B cell (primary cell): ENCODE results near the gene AMFR. TPM values are rescaled to one million over a fixed set of nuclear protein-coding genes. Genes with fewer than 3 reads are reported as not detected.

Source experiments
- ATAC-seq: fragments of 200-7000 bp; cut with Tn5 transposase; one replicate; pipeline ENCODE4 v1.10.0; 2021; ENCODE audit warnings: low read depth, mild to moderate bottlenecking, moderate number of reproducible peaks, moderate library complexity
- CTCF ChIA-PET: fragments of 350-600 bp; sonication (Branson Sonifier 250); formaldehyde crosslinking; loops from one replicate; lab custom pipeline; 2021; ENCODE audit warnings: antibody characterized with exemption, inconsistent platforms; lab: Charles Lee
- POLR2A ChIA-PET: fragments of 350-600 bp; sonication (Branson Sonifier 250); formaldehyde crosslinking; loops from one replicate; lab custom pipeline; 2021; ENCODE audit warnings: antibody characterized with exemption; lab: Charles Lee
- DNase-seq: peaks from one replicate; pipeline ENCODE4 v3.0.0; 2013
- H2AFZ ChIP-seq: 2 replicates; pipeline ENCODE4 v1.6.1; 2012; ENCODE audit warnings: mild to moderate bottlenecking, low read depth, low read length; ENCODE audit not compliant: insufficient read depth, poor library complexity, severe bottlenecking
- H3K27ac ChIP-seq, 2 donors: 1 replicate in 1 of 2; 2 replicates in 1 of 2; pipeline ENCODE4 v1.5.1; 2012 to 2013; ENCODE audit warnings: low read length in 2 of 2, mild to moderate bottlenecking in 2 of 2, moderate library complexity in 1 of 2
- H3K27me3 ChIP-seq, 4 experiments: fragments of 200-600 bp in 1 of 4; sonication (generic) in 1 of 4; replicated peaks in 1 of 4; 1 replicate in 2 of 4; 2 replicates in 2 of 4; pipeline versions ENCODE4 v1.6.1 to v1.7.0; 2013 to 2016; ENCODE audit warnings: low read length in 3 of 4, mild to moderate bottlenecking in 2 of 4, mixed read lengths in 1 of 4, moderate library complexity in 1 of 4; ENCODE audit not compliant: insufficient read depth in 4 of 4, control insufficient read depth in 3 of 4; ENCODE audit errors: control extremely low read depth in 1 of 4
- H3K36me3 ChIP-seq, 2 experiments: replicated peaks in 1 of 2; 1 replicate in 1 of 2; 2 replicates in 1 of 2; pipeline versions ENCODE4 v1.6.1 to v1.7.1; 2013; ENCODE audit warnings: low read length in 1 of 2; ENCODE audit not compliant: insufficient read depth in 2 of 2, control insufficient read depth in 1 of 2; ENCODE audit errors: control extremely low read depth in 1 of 2, extremely low read depth in 1 of 2
- H3K4me1 ChIP-seq, 2 donors: fragments of 200-600 bp in 1 of 2; sonication (generic) in 1 of 2; 1 replicate in 1 of 2; 2 replicates in 1 of 2; pipeline versions ENCODE4 v1.5.1 to v1.6.1; 2013 to 2017; ENCODE audit warnings: low read length in 2 of 2; ENCODE audit not compliant: control insufficient read depth in 2 of 2, insufficient read depth in 2 of 2
- H3K4me2 ChIP-seq: replicated peaks from 2 replicates; pipeline ENCODE3; 2012; ENCODE audit warnings: mild to moderate bottlenecking, low read depth, low read length; ENCODE audit not compliant: poor library complexity, severe bottlenecking
- H3K4me3 ChIP-seq, 5 experiments: fragments of 200-600 bp in 1 of 5; sonication (generic) in 1 of 5; 1 replicate in 3 of 5; 2 replicates in 2 of 5; pipeline versions ENCODE4 v1.5.1 to v1.7.0; 2011 to 2016; ENCODE audit warnings: low read length in 4 of 5, mild to moderate bottlenecking in 4 of 5, low read depth in 2 of 5, control low read depth in 1 of 5, moderate library complexity in 1 of 5; ENCODE audit not compliant: insufficient read depth in 1 of 5; ENCODE audit errors: control extremely low read depth in 1 of 5, extremely low read depth in 1 of 5
- H3K79me2 ChIP-seq: fragments of 200-600 bp; sonication (generic); one replicate; pipeline ENCODE4 v1.6.0; 2016; ENCODE audit warnings: low read length; ENCODE audit not compliant: control insufficient read depth, insufficient read depth
- H3K9ac ChIP-seq: fragments of 200-600 bp; sonication (generic); 2 replicates; pipeline ENCODE4 v1.6.1; 2017; ENCODE audit warnings: mild to moderate bottlenecking, low read length, moderate library complexity
- H3K9me3 ChIP-seq, 3 donors: one replicate each; pipeline versions ENCODE4 v1.6.1 to v1.7.1; 2013; ENCODE audit warnings: low read length in 2 of 3; ENCODE audit not compliant: control insufficient read depth in 2 of 3, insufficient read depth in 1 of 3; ENCODE audit errors: control extremely low read depth in 1 of 3
- H4K20me1 ChIP-seq: 2 replicates; pipeline ENCODE4 v1.6.0; 2012; ENCODE audit warnings: mild to moderate bottlenecking, low read length; ENCODE audit not compliant: insufficient read depth, control insufficient read depth, poor library complexity, severe bottlenecking
- H3K27ac Mint-ChIP-seq: one replicate; pipeline ENCODE4 v1.8.0; 2021; ENCODE audit warnings: mixed read lengths
- H3K27me3 Mint-ChIP-seq: one replicate; pipeline ENCODE4 v1.8.0; 2021; ENCODE audit warnings: mixed read lengths
- H3K4me1 Mint-ChIP-seq: one replicate; pipeline ENCODE4 v1.8.0; 2021; ENCODE audit warnings: mixed read lengths
- H3K4me3 Mint-ChIP-seq: one replicate; pipeline ENCODE4 v1.8.0; 2021; ENCODE audit warnings: mixed read lengths
- H3K9me3 Mint-ChIP-seq: one replicate; pipeline ENCODE4 v1.8.0; 2022; ENCODE audit warnings: mixed read lengths; ENCODE audit not compliant: insufficient read depth
- EZH2 ChIP-seq: IDR thresholded peaks from 2 replicates; pipeline ENCODE4 v1.6.1; 2012; ENCODE audit warnings: borderline replicate concordance, low read depth, mild to moderate bottlenecking, moderate library complexity, low read length; ENCODE audit not compliant: insufficient read depth, poor library complexity, severe bottlenecking
- WGBS: methylation state at CpG from one replicate; pipeline ENCODE4 v1.1.5; 2013; ENCODE audit warnings: missing lambda C conversion rate; ENCODE audit not compliant: insufficient coverage; 5-methylcytosine and 5-hydroxymethylcytosine counted together
- intact Hi-C: fragments of 100-400 bp; cut with micrococcal nuclease; formaldehyde crosslinking; loops from one replicate; pipeline ENCODE4 v1.10.0; 2022
- polyA plus RNA-seq: library from polyadenylated mRNA; depleted of rRNA; stranded (reverse); fragments of >200 nt; gene quantifications from 2 replicates; pipeline ENCODE4 v1.2.3, GENCODE V29; 2012
- total RNA-seq, 2 donors: library from RNA; stranded (reverse); fragments of 120-200 nt in 1 of 2; gene quantifications; 1 replicate in 1 of 2; 2 replicates in 1 of 2; pipeline versions ENCODE4 v1.2.3 to v1.2.4, GENCODE V29; 2013 to 2022
- TF ChIP-seq, protein P1 (sequence below): fragments of 200-600 bp; IDR thresholded peaks from one replicate; pipeline ENCODE4 v1.8.0; 2022; ENCODE audit warnings: antibody characterized with exemption, mild to moderate bottlenecking

AMFR gene
- total and polyA plus RNA-seq, 2 donors (not counting 1 experiment from before 2014, with no cell fraction given), result 118 to 225 TPM

DNA sequence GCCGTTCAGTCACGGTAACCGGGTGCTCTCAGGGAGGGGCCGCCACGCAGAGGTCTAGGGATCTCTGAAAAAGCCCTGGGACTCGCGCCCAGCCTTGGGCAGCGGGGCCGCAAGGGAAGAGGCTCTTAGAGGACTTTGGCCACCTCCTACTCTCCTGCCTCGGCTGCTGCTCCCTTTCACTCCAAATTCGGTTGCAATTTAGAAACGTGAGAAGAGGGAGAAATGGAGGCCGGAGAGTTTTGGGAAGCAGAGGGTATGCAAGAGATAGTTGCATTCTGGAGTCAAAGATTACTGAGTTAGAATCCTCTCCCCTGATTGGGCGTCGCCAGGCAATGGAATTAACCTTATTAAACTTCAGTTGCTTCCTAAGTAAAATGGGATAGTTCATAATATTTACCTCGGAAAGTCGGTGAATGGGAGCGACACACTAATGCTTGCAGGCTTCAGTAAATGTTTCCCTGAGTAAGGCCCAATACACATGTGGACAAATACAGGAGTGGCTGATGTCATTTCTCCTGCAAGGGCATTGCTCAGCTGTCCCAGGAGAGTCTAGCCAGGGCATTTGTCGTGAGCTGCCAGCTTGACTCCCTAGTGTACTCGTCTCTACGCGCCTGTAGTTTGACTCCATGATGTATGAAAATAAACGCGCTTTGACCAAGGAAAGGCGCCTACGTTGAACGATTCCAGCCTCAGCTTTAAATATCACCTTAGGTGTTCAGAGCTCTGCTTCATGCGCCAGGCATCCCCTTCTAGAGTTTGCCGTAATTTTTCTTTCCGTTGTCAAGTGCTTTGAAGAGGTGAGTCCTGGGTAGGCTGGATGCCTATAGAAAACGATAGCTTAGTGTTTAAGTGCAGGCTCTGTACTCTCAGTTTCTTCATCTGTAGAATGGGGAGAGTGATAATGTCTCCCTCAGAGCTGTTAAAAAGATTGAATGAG is 26.7 kb upstream of the AMFR start:
- H3K27ac Mint-ChIP-seq, result peak overlapping the region; percentile 90
- H3K4me3 ChIP-seq, result peak overlapping the region; percentile 68 to 88 (median 85)
- peak; percentile 24 for ATAC-seq
- H3K27me3 ChIP-seq, result no peaks in the 10 kb centered on the region
- peak; percentile 21 for DNase-seq
- H3K4me1 ChIP-seq, result peaks cover 24 to 28% of the 10 kb centered on the region in 2 donors
- TF ChIP-seq, protein P1, sequence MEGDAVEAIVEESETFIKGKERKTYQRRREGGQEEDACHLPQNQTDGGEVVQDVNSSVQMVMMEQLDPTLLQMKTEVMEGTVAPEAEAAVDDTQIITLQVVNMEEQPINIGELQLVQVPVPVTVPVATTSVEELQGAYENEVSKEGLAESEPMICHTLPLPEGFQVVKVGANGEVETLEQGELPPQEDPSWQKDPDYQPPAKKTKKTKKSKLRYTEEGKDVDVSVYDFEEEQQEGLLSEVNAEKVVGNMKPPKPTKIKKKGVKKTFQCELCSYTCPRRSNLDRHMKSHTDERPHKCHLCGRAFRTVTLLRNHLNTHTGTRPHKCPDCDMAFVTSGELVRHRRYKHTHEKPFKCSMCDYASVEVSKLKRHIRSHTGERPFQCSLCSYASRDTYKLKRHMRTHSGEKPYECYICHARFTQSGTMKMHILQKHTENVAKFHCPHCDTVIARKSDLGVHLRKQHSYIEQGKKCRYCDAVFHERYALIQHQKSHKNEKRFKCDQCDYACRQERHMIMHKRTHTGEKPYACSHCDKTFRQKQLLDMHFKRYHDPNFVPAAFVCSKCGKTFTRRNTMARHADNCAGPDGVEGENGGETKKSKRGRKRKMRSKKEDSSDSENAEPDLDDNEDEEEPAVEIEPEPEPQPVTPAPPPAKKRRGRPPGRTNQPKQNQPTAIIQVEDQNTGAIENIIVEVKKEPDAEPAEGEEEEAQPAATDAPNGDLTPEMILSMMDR, result no peak
- TF ChIP-seq EZH2, result no peak
- peak overlapping the region; percentile 83 for H3K4me2 ChIP-seq
- CTCF ChIA-PET, result interaction anchor here (0.6 to 2.7 kb wide), 8 partner anchors 9 to 251 kb away, joined by 3 to 10 read pairs (median 4); no protein-coding TSS in a partner anchor
- H3K27me3 Mint-ChIP-seq, result no peaks in the 10 kb centered on the region
- WGBS, result 10% methylated on average over 21 of the region's 31 CpGs
- H3K9ac ChIP-seq, result peak overlapping the region; percentile 77
- H3K9me3 Mint-ChIP-seq, result no peaks in the 10 kb centered on the region
- peak overlapping the region; percentile 93 for H2AFZ ChIP-seq
- H3K79me2 ChIP-seq, result peaks cover 70% of the 10 kb centered on the region
- peaks cover 38% of the 10 kb centered on the region for H3K4me1 Mint-ChIP-seq
- H4K20me1 ChIP-seq, result peaks cover 14% of the 10 kb centered on the region
- peak overlapping the region; percentile 93 for H3K4me3 Mint-ChIP-seq
- peak overlapping the region; percentile 53 to 68 for H3K27ac ChIP-seq
- peaks cover 0 to 22% of the 10 kb centered on the region in 2 experiments for H3K36me3 ChIP-seq
- POLR2A ChIA-PET, result interaction anchor here (1.0 kb wide), 1 partner anchor 28 kb away, joined by 3 read pairs; no protein-coding TSS in a partner anchor
- intact Hi-C loops, result loop anchor here (1.0 to 10.0 kb wide), 7 partner anchors 27 to 735 kb away; partner anchors contain the start of genes AMFR, BBS2, NUP93 and PSME3IP1
- no peaks in the 10 kb centered on the region for H3K9me3 ChIP-seq
